ENCODE measurements around the gene ZNF764. TPM values are rescaled to one million over a fixed set of nuclear protein-coding genes. Genes with fewer than 3 reads are reported as not detected.
A peak's percentile ranks its signal among the peaks of the same experiment; 100 is the strongest.

Gene ZNF764
- total and polyA plus RNA-seq, 9 of the 15 experiments (the other 6 are each of a cell fraction or from before 2014, with no cell fraction given) = 0.69 to 10.1 (median 4.1) TPM

DNA sequence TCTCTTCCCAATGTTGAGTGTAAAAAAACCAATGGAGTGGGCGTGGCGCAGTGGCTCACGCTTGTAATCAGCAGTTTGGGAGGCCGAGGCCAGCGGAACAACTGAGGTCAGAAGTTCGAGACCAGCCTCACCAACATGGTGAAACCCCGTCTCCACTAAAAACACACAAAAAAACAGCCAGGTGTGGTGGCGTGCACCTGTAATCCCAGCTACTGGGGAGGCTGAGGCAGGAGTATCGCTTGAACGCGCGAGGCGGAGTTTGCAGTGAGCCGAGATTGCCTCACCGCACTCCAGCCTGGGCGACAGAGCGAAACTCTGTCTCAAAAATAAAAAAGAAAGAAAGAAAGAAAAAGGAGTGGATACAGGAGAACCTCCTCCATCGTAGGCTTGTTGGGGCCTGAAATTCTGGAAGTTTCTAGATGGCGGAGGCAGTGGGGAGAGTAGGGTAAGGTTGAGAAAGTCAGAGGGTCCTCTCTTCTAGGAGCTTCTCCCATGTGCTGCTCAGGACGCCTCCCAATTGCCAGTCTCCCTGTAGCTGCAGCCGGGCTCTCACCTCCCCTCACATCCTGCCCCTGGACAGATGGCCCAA lies 709 bp upstream of the ZNF764 start (continued):
- TF ChIP-seq, protein P1, sequence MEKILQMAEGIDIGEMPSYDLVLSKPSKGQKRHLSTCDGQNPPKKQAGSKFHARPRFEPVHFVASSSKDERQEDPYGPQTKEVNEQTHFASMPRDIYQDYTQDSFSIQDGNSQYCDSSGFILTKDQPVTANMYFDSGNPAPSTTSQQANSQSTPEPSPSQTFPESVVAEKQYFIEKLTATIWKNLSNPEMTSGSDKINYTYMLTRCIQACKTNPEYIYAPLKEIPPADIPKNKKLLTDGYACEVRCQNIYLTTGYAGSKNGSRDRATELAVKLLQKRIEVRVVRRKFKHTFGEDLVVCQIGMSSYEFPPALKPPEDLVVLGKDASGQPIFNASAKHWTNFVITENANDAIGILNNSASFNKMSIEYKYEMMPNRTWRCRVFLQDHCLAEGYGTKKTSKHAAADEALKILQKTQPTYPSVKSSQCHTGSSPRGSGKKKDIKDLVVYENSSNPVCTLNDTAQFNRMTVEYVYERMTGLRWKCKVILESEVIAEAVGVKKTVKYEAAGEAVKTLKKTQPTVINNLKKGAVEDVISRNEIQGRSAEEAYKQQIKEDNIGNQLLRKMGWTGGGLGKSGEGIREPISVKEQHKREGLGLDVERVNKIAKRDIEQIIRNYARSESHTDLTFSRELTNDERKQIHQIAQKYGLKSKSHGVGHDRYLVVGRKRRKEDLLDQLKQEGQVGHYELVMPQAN (IDR thresholded peaks at IDR 0.05; ENCODE audit: borderline replicate concordance) = peak; percentile 71; the same call in 1 of the 2 replicates
- no peak for TF ChIP-seq RFX7 (CRISPR knock-in tag; IDR thresholded peaks at IDR 0.05)
- no peak for TF ChIP-seq SLC30A9 (CRISPR knock-in tag; IDR thresholded peaks at IDR 0.05)
- TF ChIP-seq, protein P2, sequence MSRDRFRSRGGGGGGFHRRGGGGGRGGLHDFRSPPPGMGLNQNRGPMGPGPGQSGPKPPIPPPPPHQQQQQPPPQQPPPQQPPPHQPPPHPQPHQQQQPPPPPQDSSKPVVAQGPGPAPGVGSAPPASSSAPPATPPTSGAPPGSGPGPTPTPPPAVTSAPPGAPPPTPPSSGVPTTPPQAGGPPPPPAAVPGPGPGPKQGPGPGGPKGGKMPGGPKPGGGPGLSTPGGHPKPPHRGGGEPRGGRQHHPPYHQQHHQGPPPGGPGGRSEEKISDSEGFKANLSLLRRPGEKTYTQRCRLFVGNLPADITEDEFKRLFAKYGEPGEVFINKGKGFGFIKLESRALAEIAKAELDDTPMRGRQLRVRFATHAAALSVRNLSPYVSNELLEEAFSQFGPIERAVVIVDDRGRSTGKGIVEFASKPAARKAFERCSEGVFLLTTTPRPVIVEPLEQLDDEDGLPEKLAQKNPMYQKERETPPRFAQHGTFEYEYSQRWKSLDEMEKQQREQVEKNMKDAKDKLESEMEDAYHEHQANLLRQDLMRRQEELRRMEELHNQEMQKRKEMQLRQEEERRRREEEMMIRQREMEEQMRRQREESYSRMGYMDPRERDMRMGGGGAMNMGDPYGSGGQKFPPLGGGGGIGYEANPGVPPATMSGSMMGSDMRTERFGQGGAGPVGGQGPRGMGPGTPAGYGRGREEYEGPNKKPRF (IDR thresholded peaks at IDR 0.05; ENCODE audit: low read depth, low read length) = no peak
- no peak for TF ChIP-seq GATAD2A (IDR thresholded peaks at IDR 0.05)
- TF ChIP-seq GABPB1 (CRISPR knock-in tag; IDR thresholded peaks at IDR 0.05) = 0 out of 2 replicates have a peak, but pooled peaks have one; percentile 17
- no peak for TF ChIP-seq ZNF57 (CRISPR knock-in tag; IDR thresholded peaks at IDR 0.05)
- no peak for TF ChIP-seq ZNF445 (CRISPR knock-in tag; IDR thresholded peaks at IDR 0.05; ENCODE audit: low read depth)
- TF ChIP-seq HIVEP1 (CRISPR knock-in tag; IDR thresholded peaks at IDR 0.05) = no peak
- peak; percentile 69 for TF ChIP-seq ZNF24 (IDR thresholded peaks at IDR 0.05)
- TF ChIP-seq RBM15 (IDR thresholded peaks at IDR 0.05; ENCODE audit: insufficient read depth, low read length) = no peak
- no peak for TF ChIP-seq HDAC6 (IDR thresholded peaks at IDR 0.05; ENCODE audit: low read depth, low read length)
- TF ChIP-seq RNF2 (IDR thresholded peaks at IDR 0.05) = 0 out of 2 replicates have a peak, but pooled peaks have one; percentile 2
- TF ChIP-seq KLF13 (tag; IDR thresholded peaks at IDR 0.05; ENCODE audit: borderline replicate concordance, low read depth) = peak; percentile 98
- no peak for TF ChIP-seq PHB2 (IDR thresholded peaks at IDR 0.05; ENCODE audit: low read depth)
- TF ChIP-seq IFI16 (CRISPR knock-in tag; IDR thresholded peaks at IDR 0.05) = no peak
- no peak for TF ChIP-seq FOS (IDR thresholded peaks at IDR 0.05; ENCODE audit: extremely low read depth, insufficient read length)
- TF ChIP-seq NR3C1 (CRISPR knock-in tag; IDR thresholded peaks at IDR 0.05) = no peak
- TF ChIP-seq, protein P3, sequence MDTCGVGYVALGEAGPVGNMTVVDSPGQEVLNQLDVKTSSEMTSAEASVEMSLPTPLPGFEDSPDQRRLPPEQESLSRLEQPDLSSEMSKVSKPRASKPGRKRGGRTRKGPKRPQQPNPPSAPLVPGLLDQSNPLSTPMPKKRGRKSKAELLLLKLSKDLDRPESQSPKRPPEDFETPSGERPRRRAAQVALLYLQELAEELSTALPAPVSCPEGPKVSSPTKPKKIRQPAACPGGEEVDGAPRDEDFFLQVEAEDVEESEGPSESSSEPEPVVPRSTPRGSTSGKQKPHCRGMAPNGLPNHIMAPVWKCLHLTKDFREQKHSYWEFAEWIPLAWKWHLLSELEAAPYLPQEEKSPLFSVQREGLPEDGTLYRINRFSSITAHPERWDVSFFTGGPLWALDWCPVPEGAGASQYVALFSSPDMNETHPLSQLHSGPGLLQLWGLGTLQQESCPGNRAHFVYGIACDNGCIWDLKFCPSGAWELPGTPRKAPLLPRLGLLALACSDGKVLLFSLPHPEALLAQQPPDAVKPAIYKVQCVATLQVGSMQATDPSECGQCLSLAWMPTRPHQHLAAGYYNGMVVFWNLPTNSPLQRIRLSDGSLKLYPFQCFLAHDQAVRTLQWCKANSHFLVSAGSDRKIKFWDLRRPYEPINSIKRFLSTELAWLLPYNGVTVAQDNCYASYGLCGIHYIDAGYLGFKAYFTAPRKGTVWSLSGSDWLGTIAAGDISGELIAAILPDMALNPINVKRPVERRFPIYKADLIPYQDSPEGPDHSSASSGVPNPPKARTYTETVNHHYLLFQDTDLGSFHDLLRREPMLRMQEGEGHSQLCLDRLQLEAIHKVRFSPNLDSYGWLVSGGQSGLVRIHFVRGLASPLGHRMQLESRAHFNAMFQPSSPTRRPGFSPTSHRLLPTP (IDR thresholded peaks at IDR 0.05; ENCODE audit: borderline replicate concordance, extremely low read depth, insufficient read length) = peak; percentile 87
- TF ChIP-seq CHD4 (IDR thresholded peaks at IDR 0.05; ENCODE audit: insufficient read depth, insufficient replicate concordance, low read depth, low read length, poor library complexity, severe bottlenecking) = peak; percentile 92
- TF ChIP-seq SUPT5H (IDR thresholded peaks at IDR 0.05) = no peak

Measured in K562 (cell line).